Left lobe of liver (tissue), 2 donors: ENCODE data around the gene BAIAP3. TPM values are rescaled to one million over a fixed set of nuclear protein-coding genes. Genes with fewer than 3 reads are reported as not detected.
"Not testable (repeated sequence)": the region's sequence is repeated elsewhere in the genome, so short reads cannot be mapped to it uniquely, and the experiment has no call there.

ENCODE experiments used
- ATAC-seq: fragments of 200-7000 bp; cut with Tn5 transposase; one replicate; pipeline ENCODE4 v1.9.1; 2020; ENCODE audit warnings: mild to moderate bottlenecking, moderate library complexity
- DNase-seq: peaks from one replicate; pipeline ENCODE4 v3.0.0-alpha.2; 2020; ENCODE audit warnings: low spot score
- total RNA-seq: library from RNA; stranded (reverse); gene quantifications from one replicate; pipeline ENCODE4 v1.2.1, GENCODE V29; 2021
- donor health status: DM: no; HTN: no; CAD: no; lungs with moderate emphysema.
- donor health status: DM: no; HTN: yes; CAD: no.

BAIAP3 gene
- total RNA-seq, 1 donor from 2014 or later, result 8.1 TPM

DNA sequence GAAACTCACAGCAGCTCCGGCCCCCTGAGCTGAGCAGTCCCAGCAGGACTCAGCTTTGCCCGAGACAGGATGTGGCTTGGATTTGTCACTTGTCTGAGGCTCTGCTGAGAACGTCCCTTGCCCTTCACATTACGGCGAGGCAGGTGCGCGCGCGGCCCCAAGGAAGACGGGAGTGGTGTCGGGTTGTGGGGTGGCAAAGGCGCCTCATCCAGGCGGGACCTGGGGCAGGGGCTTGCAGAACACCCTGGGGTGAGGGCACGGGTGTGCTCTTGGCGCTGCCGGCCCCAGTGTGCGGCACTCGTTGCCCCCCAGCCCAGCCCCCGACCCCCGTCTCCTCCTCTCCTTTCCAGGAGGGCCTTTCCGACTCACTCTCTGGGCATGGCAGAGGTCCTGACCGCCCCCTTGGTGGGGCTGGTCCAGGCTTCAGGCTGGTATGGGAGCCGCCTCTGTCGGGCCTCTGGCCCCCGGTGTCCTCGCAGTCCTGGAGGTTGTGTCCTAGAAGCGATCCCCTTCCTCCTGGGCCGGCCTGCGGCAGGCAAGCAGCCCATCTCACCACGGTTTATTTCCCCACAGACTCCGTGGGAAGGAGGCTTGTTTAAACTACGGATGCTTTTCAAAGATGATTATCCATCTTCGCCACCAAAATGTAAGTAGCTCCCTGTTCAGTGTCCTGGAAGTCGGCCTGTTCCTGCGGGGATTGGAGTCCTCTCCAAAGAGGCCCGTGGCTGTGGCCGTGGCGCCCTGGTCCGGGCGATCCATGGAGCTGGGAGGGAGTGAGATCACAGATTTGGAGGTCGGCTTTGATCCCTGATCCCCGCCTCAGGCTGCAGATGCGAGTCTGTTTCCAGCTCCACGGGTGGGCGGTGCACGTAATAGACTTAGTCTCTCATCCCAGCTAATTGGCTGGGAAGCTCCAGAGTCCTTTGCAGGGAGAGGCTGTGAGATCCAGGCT is 18.1 kb upstream of the BAIAP3 start:
- DNase-seq (no peak), ATAC-seq (no peak)

DNA sequence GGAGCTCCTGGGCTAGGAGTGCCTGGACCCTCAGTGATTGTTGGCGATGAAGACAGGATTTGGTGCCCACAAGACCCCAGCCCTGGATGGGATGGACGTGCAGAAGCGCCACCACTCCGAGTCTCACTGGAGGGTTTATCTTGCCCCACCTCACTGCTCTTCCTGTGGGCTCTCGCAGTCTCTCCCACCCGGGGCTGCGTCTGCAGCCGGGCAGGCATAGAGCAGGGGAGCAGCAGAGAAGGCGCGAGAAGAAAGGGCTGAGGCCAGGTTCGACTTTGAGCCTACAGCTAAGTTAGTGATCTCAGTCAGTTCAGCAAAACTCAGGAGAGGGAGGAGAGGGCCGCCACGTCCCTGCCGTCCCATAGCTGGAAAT is 17.4 kb upstream of the BAIAP3 start:
- ATAC-seq (no peak), DNase-seq (no peak)

DNA sequence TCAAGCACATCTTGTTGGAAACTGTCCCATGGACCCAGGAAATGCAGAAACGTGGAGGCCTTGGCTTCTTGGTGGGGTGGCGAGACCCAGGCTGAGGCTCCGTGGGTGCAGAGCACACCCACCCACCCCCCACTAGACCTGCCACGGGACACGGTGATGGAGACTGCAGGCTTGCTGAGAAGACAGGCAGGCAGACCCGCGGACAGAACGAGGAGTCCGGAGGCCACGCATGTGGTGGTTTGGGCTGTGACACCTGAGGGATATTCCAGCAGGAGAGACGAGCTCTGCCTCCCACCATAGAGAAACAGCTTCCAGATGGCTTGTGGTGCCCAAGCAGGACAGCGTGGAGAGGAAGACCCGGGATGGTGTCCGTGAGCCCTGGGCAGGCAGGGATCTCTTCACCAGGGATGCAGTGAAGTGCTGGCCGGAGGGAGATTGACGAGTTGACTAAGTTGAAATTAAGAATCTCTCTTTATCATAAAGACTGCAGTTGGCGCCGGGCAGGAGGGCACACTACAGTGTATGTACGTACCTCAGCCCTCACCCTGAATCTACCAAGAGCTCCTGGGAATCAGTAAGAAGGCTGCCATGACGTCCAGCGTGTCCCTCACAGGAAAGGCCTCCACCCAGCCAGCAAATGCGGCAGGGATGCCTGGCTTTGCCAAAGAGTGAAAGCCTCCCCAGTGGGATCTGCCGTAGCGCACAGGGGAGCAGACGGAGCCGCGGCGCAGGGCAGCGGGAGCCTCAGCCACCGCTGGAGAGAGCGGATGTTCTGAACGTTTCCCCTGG is 15.8 kb upstream of the BAIAP3 start:
- DNase-seq (no peak), ATAC-seq (no peak)

DNA sequence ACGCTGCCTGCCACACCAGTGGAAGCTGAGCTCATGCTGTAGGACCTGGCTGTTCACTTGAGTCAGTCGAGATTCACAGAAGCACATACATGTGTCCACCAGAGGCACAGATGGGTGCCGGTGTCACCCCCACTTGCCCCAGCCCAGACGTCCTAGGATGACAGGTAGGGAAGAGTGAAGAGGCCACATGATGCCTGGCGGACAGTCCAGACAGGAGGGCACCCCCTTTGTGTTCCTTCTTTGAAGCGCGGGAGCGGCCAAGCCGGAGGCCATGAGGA is 15.2 kb upstream of the BAIAP3 start:
- DNase-seq, result no peak
- no peak for ATAC-seq

DNA sequence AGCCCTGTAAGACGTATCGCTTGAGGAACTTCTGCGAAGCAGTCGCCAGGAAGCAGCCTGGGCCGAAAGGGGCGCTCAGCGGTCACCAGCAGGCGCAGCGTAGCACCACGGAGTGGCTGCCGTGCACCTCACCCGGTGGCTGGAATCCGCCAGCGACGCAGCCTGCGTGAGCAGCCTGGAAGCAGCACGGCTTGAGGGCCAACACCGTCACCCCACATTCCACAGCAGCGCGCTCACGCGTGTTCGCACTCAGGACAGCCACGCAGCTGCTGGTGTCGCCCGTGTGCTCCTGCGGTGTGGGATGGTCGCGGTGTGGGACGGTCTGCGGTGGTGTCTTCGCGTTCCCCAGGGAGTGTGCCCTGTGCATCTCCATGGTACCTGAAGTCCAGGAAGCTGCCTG is 14.4 kb upstream of the BAIAP3 start:
- no peak for DNase-seq

DNA sequence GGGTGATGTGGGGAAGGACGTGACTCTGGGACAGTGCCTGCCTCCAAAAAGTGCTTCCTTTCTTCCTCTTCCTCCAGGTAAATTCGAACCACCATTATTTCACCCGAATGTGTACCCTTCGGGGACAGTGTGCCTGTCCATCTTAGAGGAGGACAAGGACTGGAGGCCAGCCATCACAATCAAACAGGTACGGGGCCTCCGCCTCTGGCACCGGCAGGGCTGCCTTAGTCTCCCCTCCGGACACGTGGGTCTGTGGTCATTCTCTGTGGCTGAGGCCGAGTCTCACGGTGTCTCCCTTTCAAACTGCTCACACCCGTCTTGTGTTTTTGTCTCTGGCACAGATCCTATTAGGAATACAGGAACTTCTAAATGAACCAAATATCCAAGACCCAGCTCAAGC is 13.3 kb upstream of the BAIAP3 start:
- ATAC-seq (no peak), DNase-seq (no peak)

More for the DNA sequence above, 14.4 kb upstream of the BAIAP3 start:
- no peak for ATAC-seq

DNA sequence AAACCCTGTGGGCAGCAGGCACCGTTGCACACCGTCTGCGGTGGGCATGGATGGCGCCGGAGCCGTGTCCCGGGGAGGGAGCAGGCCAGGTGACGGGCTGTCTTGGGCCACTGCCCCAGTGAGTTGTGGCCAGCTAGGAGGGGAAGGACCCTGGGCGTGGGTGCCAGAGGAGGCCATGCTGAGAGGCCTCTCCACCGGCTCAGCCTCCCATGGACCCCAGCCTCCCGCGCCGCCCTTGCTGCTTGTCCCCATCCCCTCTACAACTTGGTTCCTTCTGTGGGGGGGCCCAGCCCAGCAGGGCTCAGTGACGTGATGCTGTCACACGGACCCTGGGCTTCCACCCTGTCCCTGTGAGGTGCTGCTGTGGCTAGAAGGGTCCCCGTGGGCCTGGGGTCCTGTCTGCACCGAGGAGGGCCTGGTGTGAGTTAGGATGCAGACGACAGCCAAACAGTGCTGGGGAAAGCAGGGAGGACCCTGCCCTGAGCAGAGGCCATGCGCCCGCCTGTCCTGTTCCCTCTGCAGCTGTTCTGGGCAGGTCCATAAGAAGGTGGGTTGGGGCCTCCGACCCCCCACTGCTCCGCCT is 12.7 kb upstream of the BAIAP3 start:
- ATAC-seq, result no peak
- no peak for DNase-seq

DNA sequence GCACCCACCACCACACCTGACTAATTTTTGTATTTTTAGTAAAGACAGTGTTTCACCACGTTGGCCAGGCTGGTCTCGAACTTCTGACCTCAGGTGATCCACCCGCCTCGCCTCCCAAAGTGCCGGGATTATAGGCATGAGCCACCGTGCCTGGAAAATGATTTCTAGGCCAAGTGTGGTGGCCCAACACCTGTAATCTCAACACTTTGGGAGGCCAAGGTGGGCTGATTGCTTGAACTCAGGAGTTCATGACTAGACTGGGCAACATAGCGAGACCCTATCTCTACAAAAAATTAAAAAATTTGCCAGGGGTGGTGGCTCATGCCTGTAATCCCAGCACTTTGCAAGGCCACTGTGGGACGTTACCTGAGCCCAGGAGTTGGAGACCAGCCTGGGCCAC is 11.0 kb upstream of the BAIAP3 start:
- no peak for ATAC-seq
- DNase-seq, result no peak

DNA sequence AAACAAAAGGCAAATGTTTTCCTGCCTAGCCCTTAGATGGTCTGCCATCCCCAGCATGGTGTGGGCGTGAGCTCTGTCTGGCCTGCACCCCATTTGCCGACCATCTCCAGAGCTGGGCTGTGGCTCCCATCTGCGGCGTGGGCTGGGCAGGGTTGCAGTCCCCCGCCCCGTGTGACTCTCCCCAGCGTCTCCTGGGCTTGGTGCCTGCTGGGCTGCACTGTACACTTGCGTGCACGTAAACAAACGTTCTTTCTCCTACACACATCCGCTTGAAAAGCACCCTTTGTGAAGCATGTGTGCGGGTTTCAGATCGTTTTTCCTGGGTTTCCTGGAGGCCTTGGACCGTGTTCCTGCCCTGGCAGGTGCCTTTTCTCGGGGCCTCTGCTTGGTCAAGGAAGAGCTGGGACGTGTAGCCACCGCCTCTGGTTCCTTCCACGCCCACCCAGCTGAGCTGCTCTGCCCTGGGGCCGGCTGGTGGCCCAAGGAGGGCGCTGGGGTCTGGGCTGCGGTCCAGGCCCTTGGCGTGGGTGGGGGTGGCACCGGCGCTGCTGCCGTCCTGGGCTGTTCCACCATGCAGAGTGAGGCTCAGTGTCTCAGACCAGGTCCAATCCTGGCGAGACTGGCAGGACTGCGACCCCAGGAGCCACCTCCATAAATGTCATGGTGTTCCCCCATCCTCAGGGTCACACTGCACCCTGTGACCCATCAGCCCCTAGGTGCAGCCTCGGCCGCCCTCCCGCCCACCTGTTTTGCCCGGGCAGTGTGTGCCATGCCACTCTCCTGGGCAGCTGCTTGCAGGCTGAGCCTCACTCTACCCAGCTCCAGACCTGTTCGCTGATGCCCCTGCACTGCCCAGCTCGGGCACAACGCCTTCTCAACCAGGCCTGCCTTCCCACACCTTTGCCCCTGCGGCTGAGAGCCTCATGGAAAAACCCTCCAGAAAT is 9.9 kb upstream of the BAIAP3 start:
- ATAC-seq, result no peak
- no peak for DNase-seq

DNA sequence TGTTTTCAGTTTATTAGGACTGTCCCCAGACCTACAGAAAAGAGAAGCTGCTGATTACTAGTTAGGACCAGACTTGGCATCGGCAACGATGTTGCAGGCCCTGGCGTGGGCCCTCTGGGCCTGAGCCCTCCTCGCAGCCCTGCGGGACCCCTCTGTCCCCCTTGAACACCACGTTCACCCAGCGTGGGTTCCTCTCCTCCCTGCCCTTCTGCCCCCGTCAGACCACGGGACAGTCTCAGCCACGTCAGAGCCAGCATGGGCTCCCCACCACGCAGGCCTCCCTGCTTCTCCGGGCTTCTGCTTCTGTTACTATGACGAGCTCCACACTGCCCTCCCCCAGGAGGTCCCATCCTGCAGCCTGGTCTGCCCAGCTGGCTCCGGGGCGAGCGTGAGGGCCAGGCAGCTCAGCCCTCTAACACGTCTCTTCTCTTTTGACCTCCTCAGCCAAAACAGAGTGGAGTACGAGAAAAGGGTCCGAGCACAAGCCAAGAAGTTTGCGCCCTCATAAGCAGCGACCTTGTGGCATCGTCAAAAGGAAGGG is 9.1 kb upstream of the BAIAP3 start:
- ATAC-seq, result no peak
- no peak for DNase-seq

DNA sequence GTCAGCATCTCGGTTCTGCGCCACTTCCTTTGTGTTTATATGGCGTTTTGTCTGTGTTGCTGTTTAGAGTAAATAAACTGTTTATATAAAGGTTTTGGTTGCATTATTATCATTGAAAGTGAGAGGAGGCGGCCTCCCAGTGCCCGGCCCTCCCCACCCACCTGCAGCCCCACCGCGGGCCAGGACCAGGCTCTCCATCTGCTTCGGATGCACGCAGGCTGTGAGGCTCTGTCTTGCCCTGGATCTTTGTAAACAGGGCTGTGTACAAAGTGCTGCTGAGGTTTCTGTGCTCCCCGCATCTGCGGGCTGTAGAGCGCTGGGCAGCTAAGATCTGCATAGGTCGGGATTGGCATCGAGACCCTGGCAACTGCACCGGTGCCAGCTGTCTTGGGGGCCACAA is 8.2 kb upstream of the BAIAP3 start:
- ATAC-seq (no peak), DNase-seq (no peak)

DNA sequence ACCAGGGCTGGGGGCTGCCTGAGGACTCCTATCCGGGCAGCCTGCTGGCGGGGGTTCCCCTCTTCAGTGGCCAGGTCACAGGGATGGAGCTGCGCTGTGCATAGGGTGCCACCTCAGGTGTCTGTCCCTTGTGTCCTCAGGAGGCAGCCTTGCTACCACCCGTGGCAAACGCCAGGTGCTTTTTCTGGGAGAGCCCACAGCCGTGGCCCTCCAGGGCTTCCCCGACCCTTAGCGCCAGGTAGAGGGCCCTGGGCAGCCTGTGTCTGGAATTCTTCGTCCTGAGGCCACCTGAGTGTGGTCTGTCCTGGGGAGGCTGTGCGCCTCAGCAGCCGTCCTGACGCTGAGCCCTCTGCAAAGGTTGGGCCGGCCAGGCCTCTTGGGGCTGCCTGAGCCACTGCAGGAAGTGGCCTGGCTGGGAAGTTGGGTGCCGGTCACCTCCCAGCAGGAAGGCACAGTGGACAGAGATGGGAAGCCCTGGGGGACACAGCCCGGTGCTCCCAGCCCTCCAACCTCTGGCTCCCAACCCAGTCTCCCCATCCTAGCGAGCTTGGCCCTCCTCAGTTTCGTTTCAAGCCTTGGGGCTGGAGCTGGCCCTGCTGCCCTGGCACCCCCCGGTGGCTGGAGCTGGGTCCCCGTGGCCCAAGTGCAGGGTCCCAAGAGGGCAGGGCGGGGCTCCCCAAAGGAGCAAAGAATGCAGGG is 7.6 kb upstream of the BAIAP3 start:
- peak; percentile 20 for ATAC-seq

DNA sequence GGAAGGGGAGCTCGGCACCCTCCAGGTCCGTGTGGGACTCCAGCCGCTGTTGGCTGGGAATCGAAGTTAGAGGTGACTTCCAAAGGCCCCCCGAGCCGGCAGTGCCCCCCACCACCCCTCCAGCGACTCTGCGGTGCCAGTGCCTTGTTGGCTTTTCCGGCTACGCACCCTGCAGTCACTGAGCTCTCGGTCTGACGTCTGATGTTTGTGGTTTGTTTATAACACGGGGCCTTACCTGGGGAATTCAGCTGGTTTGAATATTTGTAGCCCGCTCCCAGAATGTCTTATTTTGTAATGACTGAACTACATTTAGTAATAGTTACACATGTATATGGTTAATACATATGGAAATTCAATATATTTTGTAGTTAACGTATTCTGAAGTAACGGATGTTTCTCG is 7.1 kb upstream of the BAIAP3 start:
- no peak for DNase-seq
- no peak for ATAC-seq

More for the DNA sequence above, 7.6 kb upstream of the BAIAP3 start:
- DNase-seq, result no peak

DNA sequence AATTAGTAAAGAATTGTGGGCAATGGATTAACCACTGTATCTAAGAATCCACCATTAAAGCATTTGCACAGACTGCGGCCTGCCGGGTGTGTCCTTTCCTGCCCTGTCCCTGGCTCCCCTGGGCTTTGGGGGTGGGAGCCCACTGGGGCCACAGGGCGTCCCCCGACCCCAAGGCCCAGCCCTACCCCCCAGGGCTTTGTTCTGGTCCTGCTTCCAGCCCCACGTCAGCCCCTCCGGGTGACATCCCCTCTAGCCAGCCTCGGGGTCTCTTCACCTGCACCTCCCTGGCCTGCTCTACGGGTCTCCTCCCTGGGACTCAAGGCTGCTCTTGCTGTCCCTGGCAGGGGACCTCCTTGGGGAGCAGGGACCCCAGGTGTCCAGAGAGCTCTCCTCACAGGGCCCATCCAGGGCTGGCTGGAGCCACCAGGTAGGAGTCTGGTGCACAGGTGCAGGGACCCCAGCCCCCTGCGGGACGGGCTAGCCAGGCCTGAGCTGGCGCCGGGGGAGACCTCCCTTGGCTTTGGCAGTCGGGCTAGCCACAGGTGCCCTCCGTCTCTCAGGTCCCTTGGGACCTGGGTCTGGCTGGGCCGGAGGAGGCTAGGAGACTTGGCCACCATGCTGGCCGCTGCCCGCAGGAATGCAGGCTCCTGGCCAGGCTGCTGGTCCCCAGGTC is 6.4 kb upstream of the BAIAP3 start:
- no peak for ATAC-seq
- no peak for DNase-seq

DNA sequence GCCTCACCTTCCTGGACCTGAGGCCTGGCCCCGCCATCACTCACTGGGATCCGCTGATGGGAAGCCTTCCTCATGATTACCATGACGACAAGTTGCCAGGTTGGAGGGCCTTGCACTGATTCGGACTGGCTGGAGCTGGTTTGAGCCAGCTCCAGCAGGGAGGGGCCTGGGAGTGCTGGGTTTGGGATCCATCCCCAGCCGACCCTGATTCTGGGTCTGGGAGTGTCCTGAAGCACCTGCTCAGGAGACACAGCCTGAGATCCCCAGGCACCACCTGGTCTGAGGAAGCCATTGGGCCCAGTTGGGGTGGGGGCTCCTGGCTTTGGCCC is 5.9 kb upstream of the BAIAP3 start:
- no peak for DNase-seq
- peak; percentile 9 for ATAC-seq

DNA sequence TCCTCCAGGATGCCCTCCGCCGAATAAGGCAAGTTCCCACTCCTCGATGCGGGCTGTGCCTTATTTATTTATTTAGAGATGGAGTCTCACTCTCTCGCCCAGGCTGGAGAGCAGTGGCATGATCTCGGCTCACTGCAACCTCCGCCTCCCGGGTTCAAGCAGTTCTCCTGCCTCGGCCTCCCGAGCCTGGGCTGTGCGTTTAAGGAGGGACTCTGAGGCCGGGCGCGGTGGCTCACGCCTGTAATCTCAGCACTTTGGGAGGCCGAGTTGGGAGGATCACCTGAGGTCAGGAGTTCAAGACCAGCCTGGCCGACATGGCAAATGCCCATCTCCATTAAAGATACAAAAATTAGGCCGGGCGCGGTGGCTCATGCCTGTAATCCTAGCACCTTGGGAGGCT is 5.3 kb upstream of the BAIAP3 start:
- not testable (repeated sequence) for ATAC-seq, DNase-seq

DNA sequence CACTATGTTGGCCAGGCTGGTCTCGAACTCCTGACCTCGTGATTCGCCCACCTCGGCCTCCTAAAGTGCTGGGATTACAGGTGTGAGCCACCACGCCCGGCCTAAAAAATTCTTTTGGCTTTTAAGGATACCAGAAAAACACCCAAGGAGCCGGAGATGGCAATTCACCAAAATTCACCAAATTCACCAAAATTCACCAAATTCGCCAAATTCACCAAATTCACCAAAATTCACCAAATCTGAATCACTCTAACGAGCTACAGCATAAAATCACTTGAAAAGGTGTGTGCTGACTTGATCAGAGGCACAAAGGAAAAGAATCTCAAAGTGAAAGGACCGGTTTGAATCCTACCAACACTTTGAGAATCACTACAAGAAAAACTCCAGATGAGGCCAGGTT is 4.5 kb upstream of the BAIAP3 start:
- ATAC-seq, result not testable (repeated sequence)

DNA sequence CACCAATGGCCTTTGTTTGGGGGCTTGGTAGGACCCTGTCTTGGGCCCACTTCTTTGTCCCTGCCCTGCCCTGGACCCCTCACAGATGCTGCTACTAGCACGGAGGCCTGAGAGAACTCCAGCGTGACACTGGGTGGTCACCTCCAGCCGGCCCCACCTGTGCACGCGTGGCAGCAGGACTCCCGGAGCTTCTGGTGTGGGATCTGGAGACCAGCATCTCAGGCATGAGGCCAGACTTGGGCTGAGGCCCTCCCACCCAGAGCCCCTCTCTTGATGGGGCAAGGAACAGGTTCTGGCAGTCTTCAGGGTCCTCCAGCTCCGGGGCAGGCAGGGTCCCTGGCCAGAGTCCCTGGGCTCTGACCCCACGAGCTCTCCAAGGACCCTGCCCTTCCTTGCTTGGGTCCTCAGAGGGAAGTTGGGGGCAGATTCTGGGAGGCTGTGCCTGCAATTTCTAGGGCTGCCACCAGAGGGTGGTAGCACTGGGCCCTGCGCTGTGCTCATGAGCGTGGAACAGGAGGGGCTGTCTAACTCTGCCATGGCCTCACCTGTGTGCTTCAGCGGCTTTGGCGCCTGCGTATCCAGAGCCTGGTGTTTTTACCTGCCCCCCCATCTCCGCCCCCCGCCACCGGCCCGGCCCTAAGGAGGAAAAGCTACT is 3.1 kb upstream of the BAIAP3 start:
- no peak for DNase-seq
- no peak for ATAC-seq

More for the DNA sequence above, 4.5 kb upstream of the BAIAP3 start:
- DNase-seq, result not testable (repeated sequence)
